Heart left ventricle (tissue), 16 donors: ENCODE results near the gene ABCC8. TPM values are rescaled to one million over a fixed set of nuclear protein-coding genes. Genes with fewer than 3 reads are reported as not detected.

ENCODE experiments used
- ATAC-seq, 4 donors: fragments of 200-7000 bp; cut with Tn5 transposase; one replicate each; pipeline ENCODE4 v1.9.1; 2020 to 2022; ENCODE audit warnings: moderate library complexity in 4 of 4, mild to moderate bottlenecking in 3 of 4, moderate number of reproducible peaks in 1 of 4
- DNase-seq, 5 donors: peaks; one replicate each; pipeline ENCODE4 v3.0.0-alpha.2; 2020
- H3K27ac ChIP-seq, 12 donors: fragments of 200-600 bp; sonication (generic) in 4 of 12; one replicate each; pipeline versions ENCODE4 v1.5.0 to v1.8.0; 2016 to 2022; ENCODE audit warnings: mild to moderate bottlenecking in 2 of 12
- H3K27me3 ChIP-seq, 9 donors: fragments of 200-600 bp; sonication (generic) in 2 of 9; one replicate each; pipeline versions ENCODE4 v1.5.1 to v1.8.0; 2016 to 2022; ENCODE audit warnings: mild to moderate bottlenecking in 3 of 9
- H3K36me3 ChIP-seq, 9 donors: fragments of 200-600 bp; sonication (generic) in 2 of 9; one replicate each; pipeline versions ENCODE4 v1.5.0 to v1.8.0; 2018 to 2022; ENCODE audit warnings: mild to moderate bottlenecking in 2 of 9
- H3K4me1 ChIP-seq, 12 donors: fragments of 200-600 bp; sonication (generic) in 4 of 12; one replicate each; pipeline versions ENCODE4 v1.5.0 to v1.8.0; 2016 to 2022; ENCODE audit warnings: mild to moderate bottlenecking in 3 of 12
- H3K4me3 ChIP-seq, 12 donors: fragments of 200-600 bp; sonication (generic) in 4 of 12; one replicate each; pipeline versions ENCODE4 v1.5.0 to v1.8.0; 2017 to 2022; ENCODE audit warnings: mild to moderate bottlenecking in 9 of 12, moderate library complexity in 4 of 12
- H3K9me3 ChIP-seq, 12 donors: fragments of 200-600 bp; sonication (generic) in 4 of 12; one replicate each; pipeline versions ENCODE4 v1.5.0 to v1.8.0; 2016 to 2022; ENCODE audit warnings: mild to moderate bottlenecking in 1 of 12
- CTCF ChIP-seq, 12 donors: fragments of 200-600 bp; sonication (generic) in 4 of 12; IDR thresholded peaks; one replicate each; pipeline versions ENCODE4 v1.5.0 to v1.8.0; 2018 to 2022; ENCODE audit warnings: antibody characterized with exemption in 12 of 12, mild to moderate bottlenecking in 5 of 12
- POLR2A ChIP-seq, 2 donors: fragments of 450-650 bp; IDR thresholded peaks; one replicate each; pipeline ENCODE4 v1.6.1; 2017; ENCODE audit warnings: antibody characterized with exemption in 2 of 2, mild to moderate bottlenecking in 2 of 2, moderate library complexity in 2 of 2
- WGBS, 4 donors: extraction: QIAGEN DNeasy Blood & Tissue Kit in 2 of 4; methylation state at CpG; one replicate each; pipeline versions ENCODE4 v1.1.5 to v1.1.7; 2013 to 2018; 5-methylcytosine and 5-hydroxymethylcytosine counted together
- intact Hi-C, 10 donors: fragments of 100-400 bp; cut with DNase I; formaldehyde crosslinking; loops; one replicate each; pipeline versions ENCODE4 v1.11.1 to v1.14.2; 2022
- polyA plus RNA-seq, 2 donors: library from polyadenylated mRNA; stranded (reverse); fragments of 200-250 nt; gene quantifications; one replicate each; pipeline ENCODE4 v1.2.3, GENCODE V29; 2013
- total RNA-seq, 9 donors: library from RNA; depleted of rRNA in 2 of 9; stranded (reverse); fragments of >200 nt in 2 of 9; fragmentation: NEBNext Ultra II Directional in 3 of 9; extraction: Animal tissue kit (Norgen Biotek cat#: 25700) in 3 of 9; gene quantifications; one replicate each; pipeline versions ENCODE4 v1.1.0 to v1.2.4, GENCODE V29; 2016 to 2023
- donor health status: ischemic (EF 13 %, LVEDD 7.1; RV severe dilation, severe dysfunction).
- donor health status: healthy with polysubstance abuse.
- donor health status: DM: no; HTN: yes; CAD: no.
- donor health status: DM: no; HTN: no; CAD: no.
- donor health status: ischemic (EF 25% LVEDD 6.9; RV normal size, moderate dysfunction).
- donor health status: ischemic (EF 25% LVEDD 5.7; RV mildly dilated, moderate dysfunction).
- donor health status: healthy.
- donor health status: DM: yes; HTN: yes; CAD: no.
- donor health status: ischemic (EF 35%, LVEDD 5.7; RV mildly dilated, moderate dysfunction).
- donor health status: nonischemic (EF 11% LVEDD 7.7; RV severe dilation, severe dysfunction).
- donor health status: DM: yes; HTN: yes; CAD: no.
- donor health status: PGD.
- donor health status: ischemic (EF 29% LVEDD 5.4; RV normal size, mild dysfunction).
- donor health status: nonischemic (EF 23%, LVEDD 6.1; RV moderate dilation, normal function).

ABCC8 gene
- total and polyA plus RNA-seq, 11 donors, result 0.69 to 9.6 (median 3.6) TPM

- ATAC-seq (no peak), DNase-seq (no peak)
- H3K4me1 ChIP-seq, result no peaks in the 10 kb centered on the region
- no peak overlapping the region for H3K4me3 ChIP-seq
- intact Hi-C loops, result no loop called here
- no peaks in the 10 kb centered on the region for H3K9me3 ChIP-seq
- H3K27ac ChIP-seq, result no peak overlapping the region
- H3K36me3 ChIP-seq, result no peaks in the 10 kb centered on the region
- TF ChIP-seq CTCF (IDR thresholded peaks at IDR 0.05), result no peak
- TF ChIP-seq POLR2A (IDR thresholded peaks at IDR 0.05), result no peak
- 69 to 92% (median 90%) methylated on average over 2 of the region's 2 CpGs for WGBS, 4 donors
- no peaks in the 10 kb centered on the region for H3K27me3 ChIP-seq
These were observed 41.7 kb upstream of the ABCC8 start for GRCh38 chr11:17518366-17518765.

DNA sequence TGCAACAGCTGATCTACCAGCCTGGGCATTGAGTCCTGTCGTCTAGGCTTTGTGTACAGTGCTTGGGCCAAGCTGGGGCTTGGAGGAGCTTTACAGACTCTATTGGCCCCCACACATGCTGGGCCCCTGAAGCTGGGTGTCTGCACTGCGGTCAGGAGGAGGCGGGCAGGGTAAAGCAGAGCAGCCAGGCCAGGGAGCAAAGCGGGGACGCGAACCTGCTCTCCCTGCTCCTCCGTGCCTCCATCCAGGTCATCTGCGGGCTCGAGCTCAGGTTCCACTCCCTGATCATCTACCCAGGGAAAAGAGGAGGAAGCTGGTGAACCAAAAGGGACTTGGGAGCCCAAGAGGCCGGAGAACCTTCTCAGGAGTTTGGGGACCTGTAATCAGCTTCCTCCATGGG, 40.5 kb upstream of the ABCC8 start:
- H3K4me1 ChIP-seq, result no peaks in the 10 kb centered on the region
- no peaks in the 10 kb centered on the region for H3K36me3 ChIP-seq
- no peaks in the 10 kb centered on the region for H3K9me3 ChIP-seq
- no peak overlapping the region for H3K4me3 ChIP-seq
- H3K27ac ChIP-seq, result no peak overlapping the region
- ATAC-seq (no peak), DNase-seq (no peak)
- intact Hi-C loops, result no loop called here
- H3K27me3 ChIP-seq, result no peaks in the 10 kb centered on the region
- TF ChIP-seq POLR2A (IDR thresholded peaks at IDR 0.05), result no peak
- TF ChIP-seq CTCF (IDR thresholded peaks at IDR 0.05), result no peak
- 89 to 94% (median 91%) methylated on average over 10 of the region's 10 CpGs for WGBS, 4 donors

DNA sequence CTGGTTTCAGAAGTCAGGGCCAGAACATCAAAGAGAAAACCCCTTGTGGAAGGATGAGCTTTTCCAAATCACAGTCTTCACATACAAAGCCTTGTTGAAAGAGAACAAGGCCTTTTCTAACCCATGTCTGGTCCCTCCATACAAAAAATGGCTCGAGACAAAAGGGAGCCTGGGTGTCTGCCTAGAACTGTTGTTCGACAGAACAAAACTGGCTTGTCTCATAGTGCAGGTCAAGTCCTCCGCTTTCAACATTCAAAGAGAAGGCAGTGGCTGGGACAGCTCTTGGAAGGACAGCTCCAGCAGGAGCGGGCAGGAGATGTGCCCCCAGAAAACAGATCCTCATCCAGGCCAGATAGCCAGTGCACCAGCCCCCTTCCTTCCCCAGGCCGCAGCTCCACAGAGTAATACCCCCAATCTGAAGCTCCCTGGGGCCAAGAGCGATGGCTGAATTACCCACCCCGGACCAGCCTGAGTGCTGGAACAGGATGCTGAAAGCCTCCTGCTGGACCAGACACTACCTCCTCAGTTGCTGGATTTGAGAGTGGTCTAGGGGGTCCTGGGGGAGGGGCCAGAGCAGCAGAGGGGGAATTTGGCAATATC, 40.0 kb upstream of the ABCC8 start:
- DNase-seq, result no peak
- H3K27ac ChIP-seq, result no peak overlapping the region
- no peaks in the 10 kb centered on the region for H3K4me1 ChIP-seq
- H3K9me3 ChIP-seq, result no peaks in the 10 kb centered on the region
- H3K36me3 ChIP-seq, result no peaks in the 10 kb centered on the region
- WGBS, 4 donors, result 85 to 95% (median 92%) methylated on average over 6 to 7 of the region's 7 CpGs
- no peak for TF ChIP-seq CTCF (IDR thresholded peaks at IDR 0.05)
- TF ChIP-seq POLR2A (IDR thresholded peaks at IDR 0.05), result no peak
- ATAC-seq, result no peak
- intact Hi-C loops, result no loop called here
- no peak overlapping the region for H3K4me3 ChIP-seq
- no peaks in the 10 kb centered on the region for H3K27me3 ChIP-seq

DNA sequence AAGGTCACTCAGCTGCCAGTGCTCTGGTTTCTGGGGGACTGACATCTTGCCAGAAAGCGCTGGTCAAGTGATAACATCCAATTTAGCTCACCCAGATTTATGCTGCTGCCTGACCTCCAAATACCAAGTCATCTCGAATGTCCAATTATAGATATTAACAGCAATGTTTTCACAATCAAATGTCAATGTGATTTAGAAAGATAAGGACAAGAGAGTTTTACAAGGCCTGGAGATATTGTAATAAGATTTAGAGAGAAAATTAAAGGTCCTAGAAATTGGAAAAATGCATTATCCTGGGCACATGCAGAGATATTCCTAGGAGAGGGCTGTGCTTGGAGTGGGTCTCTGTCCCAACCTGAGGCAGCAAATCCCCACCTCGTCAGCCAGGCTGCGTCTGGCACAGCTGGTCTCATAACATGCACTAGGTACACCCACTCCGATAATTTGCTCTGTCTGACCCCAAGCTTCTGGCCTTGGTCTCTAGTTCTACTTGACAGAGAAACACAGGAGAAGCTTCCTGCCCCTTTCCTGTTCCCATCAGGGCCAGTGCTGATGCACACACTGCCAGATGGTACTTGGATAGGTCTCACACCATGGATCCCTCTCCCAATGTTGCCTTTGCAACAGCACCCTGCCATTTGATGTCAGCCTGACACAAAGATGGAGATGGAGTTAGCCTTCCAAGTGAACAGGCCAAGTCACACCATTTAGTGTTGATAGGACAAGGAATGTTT, 39.0 kb upstream of the ABCC8 start:
- DNase-seq, result no peak
- Histone ChIP-seq H3K4me3 (no peak overlapping the region), H3K27ac (no peak overlapping the region), H3K27me3 (no peaks in the 10 kb centered on the region), H3K4me1 (no peaks in the 10 kb centered on the region), H3K36me3 (no peaks in the 10 kb centered on the region), H3K9me3 (no peaks in the 10 kb centered on the region)
- no peak for ATAC-seq
- TF ChIP-seq CTCF (IDR thresholded peaks at IDR 0.05), result no peak
- no peak for TF ChIP-seq POLR2A (IDR thresholded peaks at IDR 0.05)
- intact Hi-C loops, result no loop called here
- 64 to 74% (median 69%) methylated on average over 5 of the region's 5 CpGs for WGBS, 4 donors
